ENCODE results near the gene DHX16.
"Not testable (repeated sequence)": the region's sequence is repeated elsewhere in the genome, so short reads cannot be mapped to it uniquely, and the experiment has no call there.

DHX16 gene

DNA sequence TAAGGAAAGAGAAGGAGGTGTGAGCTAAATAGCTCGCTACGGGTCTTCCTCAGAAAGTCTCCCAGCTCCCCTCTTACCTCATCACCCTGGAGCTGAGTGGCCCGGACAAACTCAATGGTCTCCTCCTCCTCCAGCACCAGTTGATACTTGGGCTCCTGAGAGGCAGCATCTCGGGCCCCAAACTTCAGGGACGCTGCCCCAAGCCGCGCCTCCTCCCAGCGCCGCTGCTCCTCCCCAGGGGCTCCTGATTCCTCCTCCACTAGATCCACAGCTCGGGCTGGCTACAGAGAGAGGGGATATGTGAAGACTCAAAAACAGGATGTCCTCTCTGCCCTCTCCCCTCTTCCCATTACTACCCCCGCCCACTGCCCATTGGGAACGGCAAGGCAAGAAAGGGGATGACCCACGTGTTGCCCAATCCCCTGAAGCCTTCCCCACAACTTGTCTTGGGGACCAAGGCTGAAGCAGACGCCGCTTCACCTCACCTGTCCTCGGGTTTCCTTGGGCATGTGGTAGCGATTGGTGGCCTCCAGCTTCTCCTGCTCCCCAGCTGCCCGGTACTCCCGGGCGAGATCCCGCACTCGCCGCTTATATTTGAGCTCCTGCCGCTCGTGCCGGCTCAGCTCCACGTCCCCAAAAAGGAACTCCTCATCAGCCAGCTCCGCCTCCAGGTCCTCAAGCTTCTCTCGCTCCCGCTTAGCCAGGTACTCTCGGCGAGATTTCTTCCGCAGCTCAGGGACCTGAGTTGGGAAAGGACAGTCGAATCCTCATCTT, 7.6 kb downstream of the DHX16 start:
- H3K9me3 ChIP-seq (ENCODE audit: insufficient read depth, low read length, severe bottlenecking), result no peaks in the 10 kb centered on the region
- H3K4me3 ChIP-seq (ENCODE audit: low read depth in 1 of 2, low read length in 2 of 2), result no peak overlapping the region
- TF ChIP-seq EZH2 (IDR thresholded peaks at IDR 0.05; ENCODE audit: borderline replicate concordance, low read depth, low read length, severe bottlenecking), result no peak
- TF ChIP-seq, protein P1, sequence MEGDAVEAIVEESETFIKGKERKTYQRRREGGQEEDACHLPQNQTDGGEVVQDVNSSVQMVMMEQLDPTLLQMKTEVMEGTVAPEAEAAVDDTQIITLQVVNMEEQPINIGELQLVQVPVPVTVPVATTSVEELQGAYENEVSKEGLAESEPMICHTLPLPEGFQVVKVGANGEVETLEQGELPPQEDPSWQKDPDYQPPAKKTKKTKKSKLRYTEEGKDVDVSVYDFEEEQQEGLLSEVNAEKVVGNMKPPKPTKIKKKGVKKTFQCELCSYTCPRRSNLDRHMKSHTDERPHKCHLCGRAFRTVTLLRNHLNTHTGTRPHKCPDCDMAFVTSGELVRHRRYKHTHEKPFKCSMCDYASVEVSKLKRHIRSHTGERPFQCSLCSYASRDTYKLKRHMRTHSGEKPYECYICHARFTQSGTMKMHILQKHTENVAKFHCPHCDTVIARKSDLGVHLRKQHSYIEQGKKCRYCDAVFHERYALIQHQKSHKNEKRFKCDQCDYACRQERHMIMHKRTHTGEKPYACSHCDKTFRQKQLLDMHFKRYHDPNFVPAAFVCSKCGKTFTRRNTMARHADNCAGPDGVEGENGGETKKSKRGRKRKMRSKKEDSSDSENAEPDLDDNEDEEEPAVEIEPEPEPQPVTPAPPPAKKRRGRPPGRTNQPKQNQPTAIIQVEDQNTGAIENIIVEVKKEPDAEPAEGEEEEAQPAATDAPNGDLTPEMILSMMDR (IDR thresholded peaks at IDR 0.05; ENCODE audit: borderline replicate concordance, extremely low read depth, low read length, poor library complexity, severe bottlenecking), result no peak
- H3K79me2 ChIP-seq (ENCODE audit: insufficient read depth, low read length), result no peaks in the 10 kb centered on the region
- H3K27me3 ChIP-seq (ENCODE audit: insufficient read depth, low read length, poor library complexity), result no peaks in the 10 kb centered on the region
- no peak overlapping the region for H3K27ac ChIP-seq (ENCODE audit: low read length)
- H3K4me2 ChIP-seq (ENCODE audit: insufficient read depth, low read length), result no peak overlapping the region
- H4K20me1 ChIP-seq (ENCODE audit: insufficient read depth, low read length), result no peaks in the 10 kb centered on the region
- H2AFZ ChIP-seq (ENCODE audit: low read depth, low read length), result no peak overlapping the region
- peaks cover 75% of the 10 kb centered on the region for H3K36me3 ChIP-seq (ENCODE audit: insufficient read depth, low read length)
- no peak for DNase-seq
- ATAC-seq (ENCODE audit: insufficient read depth, low read depth), result no peak
- no peak overlapping the region for H3K9ac ChIP-seq (ENCODE audit: low read depth, low read length)
- no peaks in the 10 kb centered on the region for H3K4me1 ChIP-seq (ENCODE audit: insufficient read depth, low read length)

DNA sequence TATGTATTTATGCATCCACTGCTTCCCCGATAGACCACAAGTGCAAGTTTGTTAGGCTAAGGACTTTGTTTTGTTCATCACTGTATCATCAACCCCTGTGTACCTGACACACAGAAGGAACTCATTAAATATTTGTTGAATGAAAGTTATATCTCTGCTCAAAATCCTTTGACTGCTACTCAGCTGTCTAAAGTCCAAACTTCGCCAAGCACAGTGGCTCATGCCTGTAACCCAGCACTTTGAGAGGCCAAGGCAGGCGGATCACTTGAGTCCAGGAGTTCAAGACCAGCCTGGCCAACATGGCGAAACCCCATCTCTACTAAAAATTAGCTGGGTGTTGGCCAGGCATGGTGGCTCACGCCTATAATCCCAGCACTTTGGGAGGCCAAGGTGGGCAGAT, 14.9 kb downstream of the DHX16 start:
- H2AFZ ChIP-seq (ENCODE audit: low read depth, low read length); H3K9ac ChIP-seq (ENCODE audit: low read depth, low read length); H4K20me1 ChIP-seq (ENCODE audit: insufficient read depth, low read length); H3K4me1 ChIP-seq (ENCODE audit: insufficient read depth, low read length); H3K9me3 ChIP-seq (ENCODE audit: insufficient read depth, low read length, severe bottlenecking); H3K4me3 ChIP-seq (ENCODE audit: low read depth in 1 of 2, low read length in 2 of 2); H3K27ac ChIP-seq (ENCODE audit: low read length); H3K79me2 ChIP-seq (ENCODE audit: insufficient read depth, low read length); DNase-seq; H3K4me2 ChIP-seq (ENCODE audit: insufficient read depth, low read length); ATAC-seq (ENCODE audit: insufficient read depth, low read depth); H3K27me3 ChIP-seq (ENCODE audit: insufficient read depth, low read length, poor library complexity): not testable (repeated sequence)
- H3K36me3 ChIP-seq (ENCODE audit: insufficient read depth, low read length), result peaks cover 86% of the 10 kb centered on the region

DNA sequence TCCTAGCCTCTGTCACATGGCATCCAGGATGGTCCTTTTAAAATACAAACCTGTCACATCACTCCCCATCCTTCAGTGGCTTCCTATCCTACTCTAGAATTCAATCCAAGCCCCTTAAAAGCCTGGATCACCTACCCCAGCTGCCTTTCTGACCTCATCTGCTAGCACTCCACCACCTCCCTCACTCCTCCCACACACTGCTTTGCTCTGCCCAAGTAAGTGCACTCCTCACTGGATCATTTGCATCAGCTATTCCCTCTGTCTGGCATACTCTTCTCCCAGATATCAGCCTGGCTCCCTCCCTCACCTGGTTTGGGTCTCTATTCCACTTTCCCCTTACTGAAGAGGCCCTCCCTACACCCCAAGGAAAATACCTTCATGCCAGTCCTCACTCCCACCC, 15.4 kb downstream of the DHX16 start:
- Histone ChIP-seq H3K27me3 (ENCODE audit: insufficient read depth, low read length, poor library complexity) (no peaks in the 10 kb centered on the region), H3K4me2 (ENCODE audit: insufficient read depth, low read length) (no peak overlapping the region), H3K4me3 (ENCODE audit: low read depth in 1 of 2, low read length in 2 of 2) (no peak overlapping the region), H3K4me1 (ENCODE audit: insufficient read depth, low read length) (no peaks in the 10 kb centered on the region), H3K9ac (ENCODE audit: low read depth, low read length) (no peak overlapping the region), H2AFZ (ENCODE audit: low read depth, low read length) (no peak overlapping the region), H3K36me3 (ENCODE audit: insufficient read depth, low read length) (peaks cover 86% of the 10 kb centered on the region), H3K27ac (ENCODE audit: low read length) (no peak overlapping the region), H3K9me3 (ENCODE audit: insufficient read depth, low read length, severe bottlenecking) (no peaks in the 10 kb centered on the region), H3K79me2 (ENCODE audit: insufficient read depth, low read length) (no peaks in the 10 kb centered on the region), H4K20me1 (ENCODE audit: insufficient read depth, low read length) (no peaks in the 10 kb centered on the region)
- ATAC-seq (ENCODE audit: insufficient read depth, low read depth), result no peak
- TF ChIP-seq, protein P1 (IDR thresholded peaks at IDR 0.05; ENCODE audit: borderline replicate concordance, extremely low read depth, low read length, poor library complexity, severe bottlenecking), result no peak
- TF ChIP-seq EZH2 (IDR thresholded peaks at IDR 0.05; ENCODE audit: borderline replicate concordance, low read depth, low read length, severe bottlenecking), result no peak
- DNase-seq, result no peak

DNA sequence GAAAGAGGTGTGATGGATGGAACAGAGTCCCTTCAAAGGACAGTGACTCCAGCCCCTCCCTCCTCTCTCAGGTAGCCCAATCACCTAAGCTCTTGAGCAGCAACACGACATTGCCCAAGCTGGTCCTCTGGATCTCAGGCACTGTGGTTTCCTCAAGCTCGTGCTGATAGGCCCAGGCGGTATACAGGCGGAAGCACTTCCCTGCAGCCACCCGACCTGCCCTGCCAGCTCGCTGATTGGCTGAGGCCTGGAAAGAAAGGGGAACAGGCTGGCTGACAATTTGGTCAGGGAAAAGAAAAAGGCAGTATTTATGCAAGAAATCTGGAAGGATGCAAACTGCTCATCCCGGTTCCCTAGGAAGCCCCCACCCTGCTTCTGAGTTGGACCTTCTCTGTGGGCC, 16.3 kb downstream of the DHX16 start:
- no peak for DNase-seq
- Histone ChIP-seq H3K9me3 (ENCODE audit: insufficient read depth, low read length, severe bottlenecking) (no peaks in the 10 kb centered on the region), H3K4me3 (ENCODE audit: low read depth in 1 of 2, low read length in 2 of 2) (no peak overlapping the region), H3K27me3 (ENCODE audit: insufficient read depth, low read length, poor library complexity) (no peaks in the 10 kb centered on the region), H3K79me2 (ENCODE audit: insufficient read depth, low read length) (no peaks in the 10 kb centered on the region), H3K36me3 (ENCODE audit: insufficient read depth, low read length) (peaks cover 86% of the 10 kb centered on the region), H3K4me2 (ENCODE audit: insufficient read depth, low read length) (no peak overlapping the region), H4K20me1 (ENCODE audit: insufficient read depth, low read length) (no peaks in the 10 kb centered on the region), H2AFZ (ENCODE audit: low read depth, low read length) (no peak overlapping the region), H3K27ac (ENCODE audit: low read length) (no peak overlapping the region), H3K4me1 (ENCODE audit: insufficient read depth, low read length) (no peaks in the 10 kb centered on the region), H3K9ac (ENCODE audit: low read depth, low read length) (no peak overlapping the region)
- TF ChIP-seq EZH2 (IDR thresholded peaks at IDR 0.05; ENCODE audit: borderline replicate concordance, low read depth, low read length, severe bottlenecking), result no peak
- TF ChIP-seq, protein P1 (IDR thresholded peaks at IDR 0.05; ENCODE audit: borderline replicate concordance, extremely low read depth, low read length, poor library complexity, severe bottlenecking), result no peak
- ATAC-seq (ENCODE audit: insufficient read depth, low read depth), result no peak

All from DND-41 (cell line).